GM08714 (cell line): Measurements from ENCODE around the gene GRID1.

ENCODE experiments used
- H3K4me3 ChIP-seq: fragments of 200-500 bp; sonication (Bioruptor generic); 2 replicates; pipeline ENCODE4 v1.5.1; 2014; ENCODE audit warnings: mild to moderate bottlenecking, low read length, inconsistent platforms
- ZNF274 ChIP-seq: IDR thresholded peaks from 2 replicates; pipeline ENCODE4 v1.6.1; 2012; ENCODE audit warnings: mild to moderate bottlenecking, low read depth, low read length

Gene GRID1

DNA sequence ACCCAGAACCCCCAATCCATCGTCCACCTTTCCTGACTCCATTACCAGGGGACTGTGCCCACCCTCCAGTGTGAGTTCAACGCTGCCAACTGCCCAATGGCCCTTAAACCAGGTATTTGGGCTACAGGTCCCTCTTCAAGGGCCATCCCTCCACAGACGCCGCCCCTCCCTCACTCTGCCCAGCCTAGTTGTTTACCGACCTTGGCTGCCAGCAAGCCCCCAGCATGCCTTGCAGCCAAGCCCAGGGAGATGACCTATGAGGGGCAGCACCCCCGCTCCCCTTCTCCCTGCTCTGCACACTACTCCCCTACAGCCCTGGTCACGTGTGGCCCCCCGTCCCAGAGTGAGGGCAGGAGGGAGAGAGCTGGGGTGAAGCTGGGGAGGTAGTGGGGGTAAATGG is 147.3 kb downstream of the GRID1 start:
- no peak overlapping the region for H3K4me3 ChIP-seq
- TF ChIP-seq ZNF274: no peak

DNA sequence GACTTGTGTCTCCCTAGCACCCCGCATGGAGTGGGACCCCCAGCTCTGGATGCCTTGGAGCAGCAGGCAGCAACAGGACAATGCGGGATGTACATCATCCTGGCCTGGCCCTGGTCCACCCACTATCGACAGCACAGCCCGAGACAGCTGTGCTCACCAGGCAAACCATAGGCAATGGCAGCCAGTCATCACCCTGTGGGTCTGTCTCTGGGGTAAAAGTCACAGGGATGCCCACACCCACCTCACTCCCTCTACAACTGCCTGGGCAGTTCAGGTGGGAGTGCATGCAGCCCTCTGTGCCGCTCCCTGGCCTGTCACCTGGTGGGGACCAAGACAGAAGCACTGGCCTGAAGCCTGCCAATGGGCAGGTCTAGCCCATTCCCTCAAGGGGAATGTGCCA is 147.8 kb downstream of the GRID1 start:
- no peak overlapping the region for H3K4me3 ChIP-seq
- no peak for TF ChIP-seq ZNF274

DNA sequence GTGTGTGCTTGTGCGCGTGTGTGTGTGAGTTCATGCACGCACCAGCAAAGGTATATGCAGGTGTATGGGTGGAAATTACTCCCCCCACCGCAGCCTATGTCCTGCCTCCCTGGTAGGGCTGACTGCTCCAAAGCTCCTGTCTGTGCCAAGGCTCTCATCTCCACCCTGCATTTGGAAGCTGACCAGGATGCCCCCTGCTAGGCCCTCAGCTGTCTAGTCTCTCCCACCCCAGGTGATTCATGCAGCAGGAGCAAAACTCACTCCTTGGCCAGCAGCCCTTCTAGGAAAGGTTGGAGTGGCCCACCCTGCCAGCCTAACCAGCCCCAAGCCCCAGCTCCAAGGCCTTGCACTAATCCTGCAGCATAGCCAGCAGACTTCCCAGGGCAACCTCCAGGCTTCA is 148.4 kb downstream of the GRID1 start:
- TF ChIP-seq ZNF274: no peak
- no peak overlapping the region for H3K4me3 ChIP-seq

DNA sequence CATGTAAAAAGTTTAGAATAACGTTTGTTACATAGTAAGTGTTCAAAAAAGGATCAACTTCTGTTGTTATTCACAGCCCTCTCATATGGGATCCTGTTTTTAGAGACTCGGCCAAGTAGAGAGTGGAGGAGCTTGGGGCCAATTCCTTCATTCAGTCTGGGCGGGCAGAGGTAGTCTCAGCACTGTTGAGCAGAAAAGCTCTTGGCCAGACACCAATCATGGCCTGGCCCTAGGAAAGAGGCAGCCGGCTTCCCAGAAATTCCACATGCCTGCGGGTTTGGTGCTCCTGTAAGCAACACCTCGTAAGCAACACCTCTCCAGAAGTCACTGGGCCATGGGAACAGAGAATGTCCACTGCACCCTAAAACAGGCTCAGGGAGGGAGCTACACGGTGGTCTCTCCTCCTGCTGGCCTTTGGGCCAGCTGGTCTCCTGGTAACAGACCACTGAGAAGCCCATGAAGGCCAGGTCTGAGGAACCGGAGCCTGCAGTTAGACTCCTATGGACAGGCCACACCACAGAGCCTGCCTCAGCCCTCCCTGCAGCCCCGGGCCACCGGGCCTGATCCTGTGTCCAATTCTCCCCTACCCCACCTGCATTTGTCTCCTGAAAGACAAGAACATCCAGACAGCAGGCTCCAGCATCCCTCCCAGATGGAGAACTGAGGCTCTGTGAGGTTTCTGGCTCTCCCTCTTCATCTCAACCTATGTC is 149.1 kb downstream of the GRID1 start:
- TF ChIP-seq ZNF274: no peak

DNA sequence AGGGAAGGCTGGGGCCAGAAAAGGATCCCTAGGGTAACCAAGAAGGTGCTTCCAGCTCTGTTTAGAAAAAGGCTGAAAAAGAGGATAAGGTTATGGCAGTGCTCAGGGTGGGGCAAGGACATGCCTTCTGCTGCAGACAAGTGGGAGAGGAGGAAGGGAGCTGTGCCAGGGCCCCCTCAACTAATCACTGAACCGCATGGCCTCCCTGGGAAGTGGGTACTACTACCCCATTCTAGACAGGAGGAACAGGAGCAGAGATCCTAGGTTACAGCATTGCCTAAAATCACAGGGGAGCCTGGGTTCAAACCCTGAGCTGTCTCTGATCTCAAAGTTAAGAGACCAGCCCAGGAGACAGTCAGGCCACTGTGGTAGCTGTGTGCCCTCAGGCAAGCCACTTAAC is 149.7 kb downstream of the GRID1 start:
- no peak for TF ChIP-seq ZNF274
- no peak overlapping the region for H3K4me3 ChIP-seq

More for the DNA sequence above, 149.1 kb downstream of the GRID1 start:
- H3K4me3 ChIP-seq: no peak overlapping the region

DNA sequence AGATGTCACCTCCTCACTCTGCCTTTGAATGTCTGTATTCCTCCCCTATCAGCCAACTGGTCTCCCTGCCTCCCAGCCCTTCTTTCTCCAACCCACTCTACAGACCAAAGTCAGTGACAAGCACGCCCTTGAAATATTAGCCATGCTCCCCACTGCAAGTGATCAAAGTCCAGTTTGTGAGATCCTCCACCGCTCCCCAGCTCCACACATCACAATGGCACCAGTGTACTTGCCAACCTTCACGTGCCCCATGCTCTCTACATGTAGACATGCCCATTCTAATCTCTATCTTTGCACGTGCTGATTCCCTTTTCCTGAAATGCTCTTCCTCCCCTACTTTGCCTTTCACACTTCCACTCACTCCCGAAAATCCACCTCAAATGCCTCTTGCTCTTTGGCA is 150.9 kb downstream of the GRID1 start:
- no peak for TF ChIP-seq ZNF274
- no peak overlapping the region for H3K4me3 ChIP-seq

DNA sequence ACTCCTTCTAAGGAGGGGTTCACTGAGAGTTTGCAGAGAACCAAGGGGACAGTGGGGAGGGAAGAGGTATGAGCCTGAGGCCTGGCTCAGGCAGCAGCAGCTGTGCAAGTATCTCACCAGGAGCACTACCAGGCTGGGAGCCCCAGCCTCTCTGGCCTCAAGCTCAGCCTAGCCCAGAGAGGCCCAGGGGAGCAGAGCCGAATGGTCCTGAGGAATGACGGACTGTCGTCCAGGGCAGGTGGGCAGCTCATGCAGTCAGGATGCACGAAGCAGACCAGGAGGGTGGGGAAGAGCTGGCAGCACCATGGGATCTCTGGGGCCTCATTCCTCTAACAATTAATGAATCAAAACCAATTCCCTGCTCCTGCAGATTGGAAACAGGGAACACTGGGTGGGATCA is 151.5 kb downstream of the GRID1 start:
- TF ChIP-seq ZNF274: no peak
- H3K4me3 ChIP-seq: no peak overlapping the region

DNA sequence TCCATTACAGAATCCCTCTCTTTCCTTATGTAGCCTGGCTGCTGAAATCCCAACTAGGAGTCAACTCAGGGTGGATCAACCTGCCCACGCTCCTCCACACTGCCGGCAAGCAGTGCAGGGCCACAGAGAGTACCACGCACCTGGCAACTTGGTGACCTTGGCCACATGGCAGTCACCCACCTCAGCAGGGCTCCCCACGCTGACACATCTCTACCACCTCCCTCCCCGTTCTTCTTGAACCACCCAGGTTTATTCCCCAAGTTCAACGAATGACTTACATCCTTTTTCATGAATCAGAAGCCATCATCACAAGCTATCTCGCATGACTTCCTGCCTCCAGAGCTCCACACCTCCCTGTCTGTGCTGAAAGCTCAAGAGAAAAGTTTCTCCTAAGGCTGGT is 153.4 kb downstream of the GRID1 start:
- H3K4me3 ChIP-seq: no peak overlapping the region
- no peak for TF ChIP-seq ZNF274

DNA sequence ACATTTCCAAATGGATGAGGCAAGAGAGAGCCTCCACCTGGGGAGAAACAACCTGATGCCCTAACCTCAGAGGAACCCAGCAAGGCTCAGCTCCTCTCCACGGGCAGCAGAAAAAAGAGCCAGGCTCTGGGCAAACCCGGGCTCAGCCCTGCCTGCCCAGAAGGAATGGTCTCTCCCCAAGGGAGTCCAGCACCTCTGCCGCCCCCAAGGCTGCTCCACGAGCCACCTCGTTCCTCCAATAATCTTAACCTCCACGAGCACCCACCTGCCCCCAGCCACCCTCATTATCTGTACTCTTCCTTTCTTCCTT is 154.2 kb downstream of the GRID1 start:
- no peak overlapping the region for H3K4me3 ChIP-seq
- TF ChIP-seq ZNF274: no peak

DNA sequence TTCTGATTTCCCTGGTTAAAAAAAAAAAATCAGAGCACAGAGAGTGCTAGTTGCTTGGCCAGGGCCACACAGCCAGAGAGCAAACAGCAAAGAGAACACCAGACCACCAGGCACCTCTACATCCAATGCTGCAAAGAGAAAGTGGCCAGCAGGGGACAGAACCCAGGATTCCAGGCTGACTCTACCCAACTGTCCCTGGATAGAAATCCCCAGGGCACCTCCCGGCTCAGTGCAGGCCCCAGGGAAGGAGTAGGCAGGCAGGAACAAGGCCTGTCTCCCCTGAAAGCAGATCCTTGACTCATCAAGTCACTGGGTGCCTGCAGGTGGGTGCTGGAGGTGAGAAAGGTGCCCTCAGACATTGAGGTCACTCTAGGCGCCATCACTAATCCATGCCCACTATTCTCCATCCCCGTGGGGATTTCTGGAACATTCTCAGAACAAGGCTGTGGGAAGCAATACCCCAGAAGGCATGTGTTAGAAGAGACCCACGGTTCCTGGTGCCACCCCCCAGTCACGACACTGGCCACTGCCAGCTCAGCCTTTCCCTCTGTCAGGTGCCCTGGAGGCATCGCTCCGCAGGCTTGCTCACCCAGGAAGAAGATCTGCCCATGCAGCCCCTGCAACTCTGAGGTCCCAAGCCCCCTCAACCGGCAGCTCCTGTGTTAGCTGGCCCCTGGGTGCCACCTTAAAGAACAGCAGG is 154.8 kb downstream of the GRID1 start:
- TF ChIP-seq ZNF274: no peak
- no peak overlapping the region for H3K4me3 ChIP-seq

DNA sequence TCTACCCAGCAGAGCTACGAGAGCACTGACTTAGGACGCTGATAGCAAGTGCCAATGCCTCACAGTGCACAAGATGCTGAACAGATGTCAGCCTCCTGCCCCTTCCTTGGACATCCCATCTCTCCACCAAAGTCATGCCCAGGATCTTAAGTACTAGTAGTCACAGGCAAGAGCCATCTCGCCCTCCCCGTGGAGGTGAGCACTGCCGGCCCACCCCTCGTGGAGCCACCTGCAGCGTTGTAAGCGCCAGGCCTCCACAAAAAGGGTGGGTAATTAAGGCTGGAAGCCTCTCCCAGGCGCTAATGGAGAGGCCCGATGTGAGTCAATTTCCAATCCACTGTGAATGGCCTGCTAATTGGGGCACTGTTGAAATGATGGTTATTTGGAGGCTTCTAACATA is 156.2 kb downstream of the GRID1 start:
- no peak for TF ChIP-seq ZNF274
- no peak overlapping the region for H3K4me3 ChIP-seq

DNA sequence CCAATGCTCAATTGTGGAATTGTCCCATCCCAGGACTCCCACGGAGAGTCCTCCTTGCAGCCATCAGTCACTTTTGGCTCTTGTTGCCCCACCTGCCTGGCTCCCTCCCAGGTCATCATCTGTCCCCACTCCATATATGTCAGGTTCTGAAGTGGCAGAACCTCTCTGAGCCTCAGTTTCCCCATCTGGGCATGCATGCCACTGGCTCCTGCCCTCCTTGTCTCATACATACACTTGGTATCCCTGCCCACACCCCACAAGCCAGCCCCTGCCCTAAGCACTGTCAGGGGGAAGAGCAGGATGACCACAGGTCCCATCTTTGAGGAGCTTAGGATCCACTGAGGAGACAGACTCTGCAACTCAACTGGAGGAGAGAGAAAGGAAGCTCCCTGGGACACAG is 156.9 kb downstream of the GRID1 start:
- TF ChIP-seq ZNF274: no peak

DNA sequence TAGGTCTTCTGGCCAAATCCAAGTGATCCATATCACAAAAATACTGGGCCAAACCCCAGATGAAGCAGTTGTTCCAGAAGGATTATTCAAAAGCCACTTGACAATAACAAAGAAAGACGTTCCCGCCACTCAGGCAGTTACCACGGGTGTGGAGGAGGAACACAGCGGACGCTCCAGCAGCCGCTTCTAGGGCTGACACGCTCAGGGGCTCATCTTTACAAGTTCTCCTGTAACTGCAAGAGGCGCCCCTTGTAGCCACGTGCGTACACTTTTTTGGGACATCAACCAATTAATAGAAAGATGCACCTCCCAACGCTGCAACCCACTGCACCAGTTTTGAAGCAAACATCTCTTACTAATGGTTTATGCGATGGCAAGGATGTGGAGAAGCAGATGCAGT is 159.4 kb downstream of the GRID1 start:
- no peak overlapping the region for H3K4me3 ChIP-seq
- TF ChIP-seq ZNF274: no peak

More for the DNA sequence above, 156.9 kb downstream of the GRID1 start:
- no peak overlapping the region for H3K4me3 ChIP-seq

DNA sequence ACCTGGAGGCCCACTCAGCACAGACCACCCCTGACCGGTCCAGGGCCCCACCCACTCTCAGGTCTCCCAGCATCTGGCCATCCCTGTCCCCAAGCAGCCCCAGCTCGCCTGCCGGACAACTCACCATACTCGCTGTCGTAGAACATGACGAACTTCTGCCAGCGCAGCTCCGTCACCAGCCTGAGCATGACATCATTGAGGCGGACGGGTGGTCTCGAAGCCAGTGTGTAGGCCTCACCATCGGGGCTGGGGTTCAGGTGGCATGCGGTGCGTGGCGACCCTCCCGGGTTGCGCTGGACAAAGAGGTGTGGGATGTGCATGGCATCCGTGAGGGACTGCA is 160.4 kb downstream of the GRID1 start:
- no peak overlapping the region for H3K4me3 ChIP-seq
- no peak for TF ChIP-seq ZNF274

DNA sequence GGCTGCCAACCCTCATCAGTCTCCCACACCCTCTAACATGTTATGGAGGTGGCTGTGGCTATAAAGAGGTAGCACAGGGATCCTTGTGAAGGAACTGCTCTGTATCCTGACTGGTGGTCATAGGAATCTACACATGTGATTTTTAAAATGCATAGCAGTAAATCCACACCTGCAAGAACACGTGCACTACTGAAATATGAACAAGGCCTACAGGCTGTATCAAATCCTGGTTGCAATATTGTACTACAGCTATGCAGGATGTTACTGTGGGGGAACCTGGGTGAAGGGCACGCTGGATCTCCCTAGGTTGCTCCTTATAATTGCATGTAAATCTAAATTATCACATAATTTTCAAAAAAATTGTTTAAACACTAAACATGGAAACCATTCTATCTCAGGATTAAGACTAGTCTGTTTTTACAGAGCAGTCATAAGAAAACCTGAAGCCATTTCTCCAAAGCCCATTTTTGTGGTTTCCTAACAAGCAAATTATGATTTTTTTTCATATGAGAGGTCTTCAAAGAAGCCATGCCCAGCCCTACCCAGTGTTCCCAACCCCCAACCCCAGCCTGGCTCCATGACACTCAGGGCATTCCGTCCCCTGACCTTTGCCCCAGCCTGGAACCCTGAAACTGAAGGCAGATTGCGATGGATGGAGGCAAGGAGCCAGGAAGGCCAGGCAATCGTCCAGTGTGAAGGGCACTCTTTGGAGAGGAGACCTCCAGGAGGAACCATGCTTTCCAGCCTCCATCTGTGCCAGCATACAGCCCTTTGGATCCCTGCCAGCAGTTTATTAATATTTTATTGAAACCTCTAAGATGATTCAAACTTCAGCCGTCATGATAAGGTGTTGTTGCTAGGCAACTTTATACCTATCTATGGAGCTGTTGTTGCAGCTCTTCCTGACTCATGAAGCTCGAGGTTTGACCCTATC is 161.0 kb downstream of the GRID1 start:
- no peak for TF ChIP-seq ZNF274
- no peak overlapping the region for H3K4me3 ChIP-seq
